ENCODE data around the gene GPNMB. TPM values are rescaled to one million over a fixed set of nuclear protein-coding genes. Genes with fewer than 3 reads are reported as not detected.

Gene GPNMB
- total RNA-seq, 1 experiment from 2014 or later = 0.04 TPM

GRCh38 chr7:23293500-23294073, 47.0 kb downstream of the GPNMB start:
- no peak overlapping the region for H2AFZ ChIP-seq (ENCODE audit: low read length)
- BruUV-seq (replicated peaks) = no TSS peak
- H3K27ac ChIP-seq (ENCODE audit: low read length) = no peak overlapping the region
- H3K4me3 ChIP-seq (ENCODE audit: low read length) = no peak overlapping the region
- intact Hi-C loops (cut with micrococcal nuclease) = no loop called here
- ChIA-PET POLR2A (ENCODE audit: unreplicated experiment) (no interaction called here), CTCF (no interaction called here)
- no peaks in the 10 kb centered on the region for H3K9me3 ChIP-seq (ENCODE audit: low read length)
- H3K9me2 ChIP-seq (replicated peaks; ENCODE audit: low read length) = no peaks in the 10 kb centered on the region
- no peaks in the 10 kb centered on the region for H3K79me2 ChIP-seq (ENCODE audit: low read length)
- no peaks in the 10 kb centered on the region for H4K20me1 ChIP-seq (ENCODE audit: low read length)
- peaks cover 8% of the 10 kb centered on the region for H3K4me1 ChIP-seq (ENCODE audit: insufficient read depth, low read length)
- H3K9ac ChIP-seq (ENCODE audit: low read length) = no peak overlapping the region
- TF ChIP-seq EZH2phosphoT487 (IDR thresholded peaks at IDR 0.05; ENCODE audit: borderline replicate concordance, low read length) (no peak), CTCF (conservative IDR thresholded peaks at IDR 0.05; ENCODE audit: low read depth, low read length) (no peak), EZH2 (IDR thresholded peaks at IDR 0.05; ENCODE audit: low read length, unreplicated experiment) (no peak)
- no peak for DNase-seq
- no peak for ATAC-seq
- no peaks in the 10 kb centered on the region for H3F3A ChIP-seq (ENCODE audit: low read length, unreplicated experiment)
- no peaks in the 10 kb centered on the region for H3K36me3 ChIP-seq (ENCODE audit: low read depth, low read length)
- H3K27me3 ChIP-seq (ENCODE audit: low read length) = no peaks in the 10 kb centered on the region
- H3K4me2 ChIP-seq (ENCODE audit: low read length) = no peak overlapping the region

DNA sequence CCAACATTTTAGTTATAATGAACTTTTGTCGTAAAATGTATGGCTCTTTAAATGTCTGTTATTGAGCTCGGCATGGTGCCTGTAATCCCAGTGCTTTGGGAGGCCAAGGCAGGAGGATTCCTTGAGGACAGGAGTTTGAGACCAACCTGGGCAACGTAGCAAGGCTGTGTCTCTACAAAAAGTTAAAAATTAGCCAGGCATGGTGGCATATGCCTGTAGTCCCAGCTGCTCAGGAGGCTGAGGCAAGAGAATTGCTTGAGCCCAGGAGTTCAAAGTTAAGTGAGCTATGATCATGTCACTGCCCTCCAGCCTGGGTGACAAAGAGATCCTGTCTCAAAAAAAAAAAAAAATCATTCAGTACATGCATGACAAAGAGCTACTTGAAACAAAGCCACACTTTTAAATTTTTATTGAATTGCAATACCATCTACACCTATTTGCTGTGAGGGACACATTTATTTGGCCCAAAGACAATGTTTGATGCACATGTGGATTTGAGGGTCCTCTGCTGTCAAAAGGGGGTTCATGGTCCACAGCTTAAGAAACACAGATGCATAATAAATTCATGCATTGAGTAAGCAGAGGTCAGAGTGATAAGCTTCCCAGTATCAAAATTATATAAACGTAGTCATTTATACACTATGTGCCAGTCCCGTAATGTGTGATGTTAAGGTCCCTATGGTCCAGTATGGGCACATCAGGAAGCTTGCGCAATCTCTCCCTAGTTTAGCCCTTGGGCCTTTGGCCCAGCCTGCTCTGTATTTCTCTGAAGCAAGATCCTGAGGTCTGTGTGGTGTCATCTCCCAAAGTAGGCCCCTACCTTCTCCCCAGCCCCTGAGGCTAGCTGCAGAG, 48.2 kb downstream of the GPNMB start:
- POLR2A ChIA-PET (ENCODE audit: unreplicated experiment) = no interaction called here
- intact Hi-C loops (cut with micrococcal nuclease) = loop anchor here (5.0 kb wide), 1 partner anchor 38 kb away; no protein-coding TSS in a partner anchor

More for the DNA sequence above, 48.2 kb downstream of the GPNMB start:
- no peak overlapping the region for H3K27ac ChIP-seq (ENCODE audit: low read length)
- no peaks in the 10 kb centered on the region for H3K9me3 ChIP-seq (ENCODE audit: low read length)
- H3K4me3 ChIP-seq (ENCODE audit: low read length) = no peak overlapping the region
- peaks cover 12% of the 10 kb centered on the region for H3K4me1 ChIP-seq (ENCODE audit: insufficient read depth, low read length)
- H3K36me3 ChIP-seq (ENCODE audit: low read depth, low read length) = no peaks in the 10 kb centered on the region
- H2AFZ ChIP-seq (ENCODE audit: low read length) = no peak overlapping the region
- DNase-seq (no peak), ATAC-seq (no peak)
- H3K9me2 ChIP-seq (replicated peaks; ENCODE audit: low read length) = no peaks in the 10 kb centered on the region
- no peak overlapping the region for H3K4me2 ChIP-seq (ENCODE audit: low read length)
- H3K79me2 ChIP-seq (ENCODE audit: low read length) = peaks cover 6% of the 10 kb centered on the region
- no peak overlapping the region for H3K9ac ChIP-seq (ENCODE audit: low read length)
- H3F3A ChIP-seq (ENCODE audit: low read length, unreplicated experiment) = no peaks in the 10 kb centered on the region
- H4K20me1 ChIP-seq (ENCODE audit: low read length) = 0 out of 2 replicates have a peak, but pooled peaks cover 1% of the 10 kb centered on the region
- no TSS peak for BruUV-seq (replicated peaks)
- CTCF ChIA-PET = interaction anchor here (0.6 kb wide), 2 partner anchors 12 to 22 kb away, joined by 4 to 5 read pairs; no protein-coding TSS in a partner anchor
- no peak for TF ChIP-seq EZH2 (IDR thresholded peaks at IDR 0.05; ENCODE audit: low read length, unreplicated experiment)
- TF ChIP-seq EZH2phosphoT487 (IDR thresholded peaks at IDR 0.05; ENCODE audit: borderline replicate concordance, low read length) = no peak
- TF ChIP-seq CTCF (conservative IDR thresholded peaks at IDR 0.05; ENCODE audit: low read depth, low read length) = no peak
- H3K27me3 ChIP-seq (ENCODE audit: low read length) = no peaks in the 10 kb centered on the region
